Measurements from ENCODE around the gene STK33. TPM values are rescaled to one million over a fixed set of nuclear protein-coding genes. Genes with fewer than 3 reads are reported as not detected.

STK33 gene
- total RNA-seq, 3 donors from 2014 or later: 1.1 to 1.5 (median 1.4) TPM

- Mint-ChIP-seq H3K9me3 (no peaks in the 10 kb centered on the region), H3K4me3 (no peak overlapping the region), H3K4me1 (ENCODE audit: low read depth) (no peaks in the 10 kb centered on the region), H3K27me3 (ENCODE audit: low read depth) (peaks cover 7% of the 10 kb centered on the region), H3K36me3 (ENCODE audit: insufficient read depth) (no peaks in the 10 kb centered on the region)
- ATAC-seq (no peak), DNase-seq (no peak)
These were observed 49.2 kb downstream of the STK33 start for GRCh38 chr11:8544807-8545206.

GRCh38 chr11:8543278-8543677 is 50.8 kb downstream of the STK33 start:
- no peaks in the 10 kb centered on the region for H3K4me1 Mint-ChIP-seq (ENCODE audit: low read depth)
- no peaks in the 10 kb centered on the region for H3K9me3 Mint-ChIP-seq

GRCh38 chr11:8541448-8541847 is 52.6 kb downstream of the STK33 start:
- H3K9me3 Mint-ChIP-seq: no peaks in the 10 kb centered on the region
- no peak overlapping the region for H3K4me3 Mint-ChIP-seq
- no peaks in the 10 kb centered on the region for H3K4me1 Mint-ChIP-seq (ENCODE audit: low read depth)
- H3K27me3 Mint-ChIP-seq (ENCODE audit: low read depth): peaks cover 5% of the 10 kb centered on the region
- ATAC-seq: no peak
- no peak for DNase-seq
- H3K36me3 Mint-ChIP-seq (ENCODE audit: insufficient read depth): no peaks in the 10 kb centered on the region

More at GRCh38 chr11:8543278-8543677, 50.8 kb downstream of the STK33 start:
- ATAC-seq (no peak), DNase-seq (no peak)
- H3K27me3 Mint-ChIP-seq (ENCODE audit: low read depth): peaks cover 7% of the 10 kb centered on the region
- no peaks in the 10 kb centered on the region for H3K36me3 Mint-ChIP-seq (ENCODE audit: insufficient read depth)
- H3K4me3 Mint-ChIP-seq: no peak overlapping the region

DNA sequence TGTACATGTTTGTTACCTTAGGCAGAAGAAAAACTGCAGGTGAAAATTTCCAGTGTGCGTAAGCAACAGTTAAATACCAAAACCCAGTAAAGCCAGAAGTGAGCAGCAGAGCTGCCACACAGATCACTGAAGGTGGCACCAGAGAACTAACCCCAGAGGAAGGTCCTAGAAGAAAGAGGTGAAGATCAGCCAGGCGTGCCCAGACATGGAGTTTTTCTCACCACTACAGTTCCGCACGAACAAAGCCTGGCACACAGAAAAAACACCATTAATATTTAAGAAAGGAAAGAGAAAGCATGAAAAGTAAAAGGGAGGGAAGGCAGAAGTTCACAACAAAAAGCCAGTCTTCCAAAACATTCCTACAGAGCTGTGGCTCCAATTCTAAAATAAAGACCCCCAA is 60.7 kb downstream of the STK33 start:
- no peak for ATAC-seq
- H3K4me3 Mint-ChIP-seq: no peak overlapping the region
- H3K36me3 Mint-ChIP-seq (ENCODE audit: insufficient read depth): no peaks in the 10 kb centered on the region
- H3K4me1 Mint-ChIP-seq (ENCODE audit: low read depth): no peaks in the 10 kb centered on the region
- no peaks in the 10 kb centered on the region for H3K9me3 Mint-ChIP-seq
- no peaks in the 10 kb centered on the region for H3K27me3 Mint-ChIP-seq (ENCODE audit: low read depth)
- no peak for DNase-seq

DNA sequence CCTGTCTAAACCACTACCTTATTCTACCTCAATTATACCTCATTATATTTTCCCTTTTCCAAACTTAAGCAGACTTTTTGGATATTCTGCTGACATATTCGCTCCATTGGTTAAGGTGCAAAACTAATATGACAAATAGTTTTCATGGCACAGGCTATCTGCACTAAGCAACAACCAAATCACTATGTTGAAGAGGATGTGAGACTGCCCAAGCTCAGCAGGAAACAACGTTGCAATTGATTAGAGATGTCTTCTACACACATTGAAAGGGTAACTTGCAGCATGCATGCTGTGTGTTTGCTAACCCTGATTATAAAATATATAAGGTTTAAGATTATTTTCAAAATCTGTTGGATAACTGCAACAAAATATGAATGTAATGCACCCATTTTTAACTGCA is 61.6 kb downstream of the STK33 start:
- H3K9me3 Mint-ChIP-seq: no peaks in the 10 kb centered on the region
- H3K4me1 Mint-ChIP-seq (ENCODE audit: low read depth): no peaks in the 10 kb centered on the region
- ATAC-seq (no peak), DNase-seq (no peak)
- H3K4me3 Mint-ChIP-seq: no peak overlapping the region
- H3K27me3 Mint-ChIP-seq (ENCODE audit: low read depth): no peaks in the 10 kb centered on the region
- no peaks in the 10 kb centered on the region for H3K36me3 Mint-ChIP-seq (ENCODE audit: insufficient read depth)

DNA sequence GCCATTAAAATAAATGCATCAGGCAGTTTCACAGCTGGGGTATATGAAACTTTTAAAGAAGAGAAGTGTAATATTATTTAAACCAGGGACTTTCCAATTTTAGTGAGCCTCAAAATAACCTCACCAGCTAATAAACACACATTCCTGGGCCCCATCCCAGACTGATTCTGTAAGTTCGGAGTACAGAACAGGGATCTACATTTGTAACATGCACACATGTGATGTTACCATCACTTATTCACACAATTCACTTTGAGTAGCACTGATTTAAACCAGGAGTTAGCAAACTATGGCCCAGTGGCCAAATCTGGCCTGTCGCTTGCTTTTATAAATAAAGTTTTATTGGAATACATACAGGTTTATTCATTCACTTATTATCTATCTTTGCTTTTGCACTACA is 62.0 kb downstream of the STK33 start:
- Mint-ChIP-seq H3K36me3 (ENCODE audit: insufficient read depth) (no peaks in the 10 kb centered on the region), H3K4me1 (ENCODE audit: low read depth) (no peaks in the 10 kb centered on the region), H3K9me3 (no peaks in the 10 kb centered on the region), H3K27me3 (ENCODE audit: low read depth) (no peaks in the 10 kb centered on the region), H3K4me3 (no peak overlapping the region)
- DNase-seq: no peak
- ATAC-seq: no peak

GRCh38 chr11:8531312-8531711 is 62.7 kb downstream of the STK33 start:
- Mint-ChIP-seq H3K4me3 (no peak overlapping the region), H3K4me1 (ENCODE audit: low read depth) (no peaks in the 10 kb centered on the region), H3K36me3 (ENCODE audit: insufficient read depth) (no peaks in the 10 kb centered on the region), H3K27me3 (ENCODE audit: low read depth) (no peaks in the 10 kb centered on the region), H3K9me3 (no peaks in the 10 kb centered on the region)
- ATAC-seq: no peak
- no peak for DNase-seq

DNA sequence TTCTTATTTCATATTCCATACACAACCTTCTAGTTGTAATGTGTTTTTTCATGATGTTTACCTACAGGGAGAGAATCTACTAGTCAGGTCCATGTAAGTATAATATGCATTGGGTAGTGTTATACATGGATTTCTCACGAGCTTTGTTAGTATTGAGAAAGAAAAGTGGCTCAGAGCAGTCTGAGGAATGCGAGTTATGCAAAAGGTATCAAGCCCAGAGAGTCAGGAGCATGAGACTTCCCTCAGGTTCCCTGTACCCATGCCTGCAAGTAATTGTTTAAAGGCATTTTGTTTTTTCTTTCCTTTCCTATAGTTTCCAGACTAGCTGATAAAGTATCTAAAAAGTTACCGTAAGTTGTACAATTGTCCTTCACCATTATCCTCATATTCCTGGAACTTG is 66.1 kb downstream of the STK33 start:
- H3K4me1 Mint-ChIP-seq (ENCODE audit: low read depth): no peaks in the 10 kb centered on the region
- no peaks in the 10 kb centered on the region for H3K36me3 Mint-ChIP-seq (ENCODE audit: insufficient read depth)
- no peaks in the 10 kb centered on the region for H3K9me3 Mint-ChIP-seq
- peaks cover 2% of the 10 kb centered on the region for H3K27me3 Mint-ChIP-seq (ENCODE audit: low read depth)
- no peak overlapping the region for H3K4me3 Mint-ChIP-seq
- ATAC-seq: no peak
- no peak for DNase-seq

DNA sequence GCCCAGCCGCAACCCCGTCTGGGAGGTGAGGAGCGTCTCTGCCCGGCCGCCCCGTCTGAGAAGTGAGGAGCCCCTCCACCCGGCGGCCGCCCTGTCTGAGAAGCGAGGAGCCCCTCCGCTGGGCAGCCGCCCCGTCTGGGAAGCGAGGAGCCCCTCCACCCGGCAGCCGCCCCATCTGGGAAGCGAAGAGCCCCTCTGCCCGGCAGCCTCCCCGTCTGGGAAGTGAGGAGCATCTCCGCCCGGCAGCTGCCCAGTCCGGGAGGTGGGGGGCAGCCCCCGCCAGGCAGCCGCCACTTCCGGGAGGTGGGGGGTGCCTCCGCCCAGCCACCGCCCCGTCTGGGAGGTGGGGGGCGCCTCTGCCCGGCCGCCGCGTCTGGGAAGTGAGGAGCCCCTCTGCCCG is 70.6 kb downstream of the STK33 start:
- Mint-ChIP-seq H3K36me3 (ENCODE audit: insufficient read depth) (peaks cover 2% of the 10 kb centered on the region), H3K4me1 (ENCODE audit: low read depth) (no peaks in the 10 kb centered on the region), H3K27me3 (ENCODE audit: low read depth) (peaks cover 7% of the 10 kb centered on the region), H3K9me3 (peaks cover 4% of the 10 kb centered on the region), H3K4me3 (no peak overlapping the region)
- ATAC-seq: no peak
- no peak for DNase-seq

DNA sequence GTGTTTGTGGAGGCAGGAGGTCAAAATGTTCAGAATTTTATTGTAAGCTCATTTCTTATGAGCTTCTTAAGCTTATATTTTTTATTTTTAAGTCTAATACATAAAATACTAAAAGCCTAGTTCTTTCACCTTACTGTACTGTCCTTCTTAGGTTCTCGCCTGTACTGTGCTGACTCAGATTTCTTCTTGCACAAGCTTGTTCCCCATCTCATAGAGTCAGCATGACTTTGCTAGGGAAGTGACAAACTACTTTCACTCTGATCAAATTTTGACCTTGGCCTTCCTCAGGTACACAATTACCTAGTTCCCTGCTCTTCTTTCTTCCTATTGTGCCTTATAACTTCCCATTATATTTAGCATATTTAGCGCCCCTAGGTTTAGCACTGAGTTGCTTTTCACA is 81.5 kb downstream of the STK33 start:
- ATAC-seq (no peak), DNase-seq (no peak)
- Mint-ChIP-seq H3K36me3 (ENCODE audit: insufficient read depth) (no peaks in the 10 kb centered on the region), H3K9me3 (peaks cover 12% of the 10 kb centered on the region), H3K27me3 (ENCODE audit: low read depth) (peaks cover 9% of the 10 kb centered on the region), H3K4me1 (ENCODE audit: low read depth) (no peaks in the 10 kb centered on the region), H3K4me3 (no peak overlapping the region)

DNA sequence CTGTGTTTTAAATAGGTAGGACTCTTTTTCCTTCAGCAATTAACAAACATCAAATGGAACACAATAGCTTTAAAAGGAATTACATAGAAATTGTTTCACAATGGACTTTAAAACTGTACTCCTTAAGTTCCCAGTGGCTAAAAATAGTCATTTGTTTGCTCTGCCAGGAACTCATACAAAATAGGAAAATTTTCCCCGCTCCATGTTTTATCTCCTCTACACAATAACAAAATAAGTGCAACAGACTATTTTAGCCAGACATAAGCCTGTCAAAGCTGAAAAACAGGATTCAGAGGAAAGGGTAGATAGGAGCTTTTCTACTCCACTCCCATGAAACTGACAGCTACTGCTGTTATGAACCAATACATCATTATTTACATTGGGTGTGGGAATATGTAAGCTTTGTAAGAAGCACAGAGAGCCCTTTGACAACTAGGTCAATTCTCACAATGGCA is 90.1 kb downstream of the STK33 start:
- Mint-ChIP-seq H3K27me3 (ENCODE audit: low read depth) (no peaks in the 10 kb centered on the region), H3K4me3 (no peak overlapping the region), H3K4me1 (ENCODE audit: low read depth) (no peaks in the 10 kb centered on the region), H3K9me3 (peaks cover 4% of the 10 kb centered on the region), H3K36me3 (ENCODE audit: insufficient read depth) (no peaks in the 10 kb centered on the region)
- DNase-seq (no peak), ATAC-seq (no peak)

GRCh38 chr11:8501836-8502235 is 92.2 kb downstream of the STK33 start:
- Mint-ChIP-seq H3K4me1 (ENCODE audit: low read depth) (no peaks in the 10 kb centered on the region), H3K27me3 (ENCODE audit: low read depth) (peaks cover 2% of the 10 kb centered on the region), H3K4me3 (no peak overlapping the region), H3K9me3 (peaks cover 4% of the 10 kb centered on the region), H3K36me3 (ENCODE audit: insufficient read depth) (no peaks in the 10 kb centered on the region)
- no peak for ATAC-seq
- DNase-seq: no peak

DNA sequence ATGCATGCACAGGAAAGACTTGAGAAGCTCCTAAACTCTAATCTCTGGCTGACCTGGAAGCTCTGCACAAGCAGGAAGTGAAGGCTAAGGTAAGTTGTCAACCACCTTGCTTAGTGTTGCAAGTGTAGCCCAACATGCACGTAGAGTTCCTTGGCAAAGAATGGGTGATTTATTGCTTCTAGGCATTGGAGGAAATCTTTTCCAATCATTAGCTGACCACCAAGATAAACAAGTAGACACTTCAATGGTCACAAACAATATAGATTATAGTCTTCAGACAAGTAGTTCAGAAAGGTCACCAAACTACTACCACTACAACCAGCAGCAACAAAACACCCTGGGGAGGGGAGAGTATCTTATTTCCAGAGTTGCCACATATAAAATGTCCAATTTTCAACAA is 105.6 kb downstream of the STK33 start:
- no peak for DNase-seq
- no peaks in the 10 kb centered on the region for H3K4me1 Mint-ChIP-seq (ENCODE audit: low read depth)

GRCh38 chr11:8487261-8487660 is 106.8 kb downstream of the STK33 start:
- H3K4me3 Mint-ChIP-seq: no peak overlapping the region

More for the DNA sequence above, 105.6 kb downstream of the STK33 start:
- no peaks in the 10 kb centered on the region for H3K9me3 Mint-ChIP-seq
- peaks cover 1% of the 10 kb centered on the region for H3K36me3 Mint-ChIP-seq (ENCODE audit: insufficient read depth)
- no peak for ATAC-seq
- peaks cover 11% of the 10 kb centered on the region for H3K27me3 Mint-ChIP-seq (ENCODE audit: low read depth)
- H3K4me3 Mint-ChIP-seq: no peak overlapping the region

GRCh38 chr11:8484251-8484650 is 109.8 kb downstream of the STK33 start:
- ATAC-seq (no peak), DNase-seq (no peak)
- H3K9me3 Mint-ChIP-seq: no peaks in the 10 kb centered on the region
- peaks cover 5% of the 10 kb centered on the region for H3K27me3 Mint-ChIP-seq (ENCODE audit: low read depth)
- H3K4me3 Mint-ChIP-seq: no peak overlapping the region
- H3K4me1 Mint-ChIP-seq (ENCODE audit: low read depth): no peaks in the 10 kb centered on the region
- H3K36me3 Mint-ChIP-seq (ENCODE audit: insufficient read depth): no peaks in the 10 kb centered on the region

More at GRCh38 chr11:8487261-8487660, 106.8 kb downstream of the STK33 start:
- H3K9me3 Mint-ChIP-seq: no peaks in the 10 kb centered on the region
- DNase-seq (no peak), ATAC-seq (no peak)
- no peaks in the 10 kb centered on the region for H3K4me1 Mint-ChIP-seq (ENCODE audit: low read depth)
- peaks cover 10% of the 10 kb centered on the region for H3K27me3 Mint-ChIP-seq (ENCODE audit: low read depth)
- H3K36me3 Mint-ChIP-seq (ENCODE audit: insufficient read depth): peaks cover 1% of the 10 kb centered on the region

DNA sequence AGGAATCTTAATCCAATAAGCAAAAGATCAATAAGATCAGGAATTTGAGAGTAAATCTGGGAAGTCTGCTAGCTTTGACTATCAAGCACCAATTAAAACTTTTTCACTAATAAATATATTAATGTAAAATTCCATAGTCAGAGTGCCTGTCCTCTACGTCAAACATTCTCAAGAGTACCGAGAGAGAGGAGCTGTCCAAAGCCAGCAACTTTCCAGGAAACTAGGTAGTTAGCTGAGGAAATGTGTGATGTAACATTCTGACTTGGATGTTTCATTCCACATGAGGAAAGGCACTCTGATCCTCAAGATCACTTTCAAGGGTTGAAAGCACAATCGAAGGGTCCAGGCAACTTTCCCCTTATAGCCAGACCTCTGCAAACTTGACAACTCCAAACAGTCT is 113.2 kb downstream of the STK33 start:
- Mint-ChIP-seq H3K4me1 (ENCODE audit: low read depth) (no peaks in the 10 kb centered on the region), H3K27me3 (ENCODE audit: low read depth) (peaks cover 5% of the 10 kb centered on the region), H3K4me3 (no peak overlapping the region), H3K9me3 (no peaks in the 10 kb centered on the region), H3K36me3 (ENCODE audit: insufficient read depth) (no peaks in the 10 kb centered on the region)
- DNase-seq: no peak
- ATAC-seq: no peak

Measured in activated T-cell treated with anti-CD3 and anti-CD28 coated beads, Interleukin-2, amount 50 U/mL, for 4 hours (primary cell).